DMS153 (cell line): Measurements from ENCODE around the gene ADARB2.
A peak's percentile ranks its signal among the peaks of the same experiment; 100 is the strongest.
"Not testable (repeated sequence)": the region's sequence is repeated elsewhere in the genome, so short reads cannot be mapped to it uniquely, and the experiment has no call there.

Experiments
- DNase-seq: peaks from one replicate; lab custom pipeline; 2025; lab: John Stamatoyannopoulos, UW

ADARB2 gene

GRCh38 chr10:1427521-1428186 lies 309.7 kb downstream of the ADARB2 start:
- peak; percentile 23 for DNase-seq

GRCh38 chr10:1426786-1427185 lies 310.5 kb downstream of the ADARB2 start:
- DNase-seq: no peak

GRCh38 chr10:1425879-1426278 lies 311.4 kb downstream of the ADARB2 start:
- no peak for DNase-seq

- no peak for DNase-seq
These were observed 312.7 kb downstream of the ADARB2 start for GRCh38 chr10:1424648-1425047.

- DNase-seq: no peak
These were observed 313.6 kb downstream of the ADARB2 start for GRCh38 chr10:1423676-1424253.

- DNase-seq: no peak
These were observed 315.1 kb downstream of the ADARB2 start for GRCh38 chr10:1422275-1422674.

- peak; percentile 79 for DNase-seq
These were observed 316.5 kb downstream of the ADARB2 start for GRCh38 chr10:1420661-1421362.

- no peak for DNase-seq
These were observed 317.3 kb downstream of the ADARB2 start for GRCh38 chr10:1419796-1420610.

- no peak for DNase-seq
These were observed 319.2 kb downstream of the ADARB2 start for GRCh38 chr10:1418031-1418550.

- DNase-seq: no peak
These were observed 319.8 kb downstream of the ADARB2 start for GRCh38 chr10:1417574-1417973.

- DNase-seq: no peak
These were observed 320.8 kb downstream of the ADARB2 start for GRCh38 chr10:1416456-1417037.

GRCh38 chr10:1414893-1415292 lies 322.4 kb downstream of the ADARB2 start:
- no peak for DNase-seq

GRCh38 chr10:1414346-1414745 lies 323.0 kb downstream of the ADARB2 start:
- not testable (repeated sequence) for DNase-seq

GRCh38 chr10:1413823-1414222 lies 323.5 kb downstream of the ADARB2 start:
- DNase-seq: no peak

- DNase-seq: no peak
These were observed 324.1 kb downstream of the ADARB2 start for GRCh38 chr10:1413256-1413655.

- no peak for DNase-seq
These were observed 324.7 kb downstream of the ADARB2 start for GRCh38 chr10:1412531-1413189.

- no peak for DNase-seq
These were observed 325.4 kb downstream of the ADARB2 start for GRCh38 chr10:1411956-1412355.

GRCh38 chr10:1411451-1411850 lies 325.9 kb downstream of the ADARB2 start:
- no peak for DNase-seq

- no peak for DNase-seq
These were observed 326.6 kb downstream of the ADARB2 start for GRCh38 chr10:1410469-1411395.

- no peak for DNase-seq
These were observed 327.3 kb downstream of the ADARB2 start for GRCh38 chr10:1410032-1410431.
